Neural cell (in vitro differentiated cells): ENCODE measurements around the gene IGSF21. TPM values are rescaled to one million over a fixed set of nuclear protein-coding genes. Genes with fewer than 3 reads are reported as not detected.

Experiments used
- H2AFZ ChIP-seq: fragments of 200-600, 300-800 bp; sonication (generic), shearing (Covaris generic); 2 replicates; pipeline ENCODE4 v1.6.0; 2014; ENCODE audit warnings: low read depth, mild to moderate bottlenecking, antibody characterized with exemption, low read length, moderate library complexity
- H3F3A ChIP-seq: fragments of 200-600 bp; shearing (Covaris generic); 2 replicates; pipeline ENCODE4 v1.6.1; 2016; ENCODE audit warnings: mild to moderate bottlenecking, moderate library complexity, mixed read lengths, antibody characterized with exemption, low read length; ENCODE audit not compliant: insufficient read depth, poor library complexity, severe bottlenecking
- H3K27ac ChIP-seq: fragments of 200-600, 300-800 bp; sonication (generic), shearing (Covaris generic); 2 replicates; pipeline ENCODE4 v1.5.1; 2014; ENCODE audit warnings: mild to moderate bottlenecking, low read length, moderate library complexity
- H3K27me3 ChIP-seq: fragments of 300-800, 200-600 bp; sonication (generic), shearing (Covaris generic); 2 replicates; pipeline ENCODE4 v1.6.0; 2014; ENCODE audit warnings: mild to moderate bottlenecking, low read depth, low read length, moderate library complexity; ENCODE audit not compliant: insufficient read depth
- H3K36me3 ChIP-seq: fragments of 300-800, 200-600 bp; sonication (generic), shearing (Covaris generic); 2 replicates; pipeline ENCODE4 v1.5.1; 2014; ENCODE audit warnings: mild to moderate bottlenecking, antibody characterized with exemption, low read length, moderate library complexity; ENCODE audit not compliant: insufficient read depth
- H3K4me2 ChIP-seq: fragments of 300-800, 200-600 bp; sonication (generic), shearing (Covaris generic); 2 replicates; pipeline ENCODE4 v1.6.0; 2014; ENCODE audit warnings: mild to moderate bottlenecking, low read length
- H3K4me3 ChIP-seq: fragments of 300-800, 200-600 bp; sonication (generic), shearing (Covaris generic); 2 replicates; pipeline ENCODE4 v1.5.1; 2014; ENCODE audit warnings: mild to moderate bottlenecking, low read length, moderate library complexity
- H3K79me2 ChIP-seq: fragments of 200-600 bp; shearing (Covaris generic); replicated peaks from 2 replicates; pipeline ENCODE4 v1.6.0; 2014; ENCODE audit warnings: mild to moderate bottlenecking, low read length, moderate library complexity; ENCODE audit not compliant: insufficient read depth
- H3K9ac ChIP-seq: fragments of 300-800, 200-600 bp; sonication (generic), shearing (Covaris generic); 2 replicates; pipeline ENCODE4 v1.6.1; 2016; ENCODE audit warnings: mild to moderate bottlenecking, low read length, mixed read lengths
- H3K9me2 ChIP-seq: fragments of 200-600 bp; shearing (Covaris generic); 2 replicates; pipeline ENCODE4 v1.6.1; 2016; ENCODE audit warnings: mild to moderate bottlenecking, low read length, mixed read lengths; ENCODE audit not compliant: insufficient read depth
- H3K9me3 ChIP-seq: fragments of 200-600, 300-800 bp; sonication (generic), shearing (Covaris generic); 2 replicates; pipeline ENCODE4 v1.6.1; 2016; ENCODE audit warnings: mild to moderate bottlenecking, mixed run types, low read length, moderate library complexity, mixed read lengths
- H4K20me1 ChIP-seq: fragments of 200-600 bp; shearing (Covaris generic); 2 replicates; pipeline ENCODE4 v1.6.1; 2016; ENCODE audit warnings: mild to moderate bottlenecking, mixed run types; ENCODE audit not compliant: insufficient read depth
- EP300 ChIP-seq: fragments of 450-650 bp; conservative IDR thresholded peaks from 2 replicates; pipeline ENCODE4 v1.6.1; 2014; ENCODE audit warnings: antibody characterized with exemption, mild to moderate bottlenecking, moderate library complexity; ENCODE audit not compliant: poor library complexity, severe bottlenecking
- EZH2 ChIP-seq: fragments of 200-600, 300-800 bp; shearing (Covaris generic), sonication (generic); IDR thresholded peaks from 2 replicates; pipeline ENCODE4 v1.6.1; 2014; ENCODE audit warnings: antibody characterized with exemption, low read length, borderline replicate concordance, mild to moderate bottlenecking; ENCODE audit not compliant: insufficient read depth, poor library complexity, severe bottlenecking
- MXI1 ChIP-seq: fragments of 450-650 bp; conservative IDR thresholded peaks from 2 replicates; pipeline ENCODE4 v1.6.1; 2014; ENCODE audit warnings: antibody characterized with exemption, mild to moderate bottlenecking; ENCODE audit not compliant: poor library complexity, severe bottlenecking
- POLR2AphosphoS5 ChIP-seq: IDR thresholded peaks from 2 replicates; pipeline ENCODE4 v1.6.1; 2012
- RAD21 ChIP-seq: fragments of 450-650 bp; conservative IDR thresholded peaks from 2 replicates; pipeline ENCODE4 v1.6.1; 2014; ENCODE audit warnings: antibody characterized with exemption, mild to moderate bottlenecking, moderate library complexity
- REST ChIP-seq: IDR thresholded peaks from 2 replicates; pipeline ENCODE4 v1.6.1; 2012; ENCODE audit warnings: borderline replicate concordance
- SMC3 ChIP-seq: fragments of 450-650 bp; conservative IDR thresholded peaks from 2 replicates; pipeline ENCODE4 v1.6.1; 2014; ENCODE audit warnings: antibody characterized with exemption, mild to moderate bottlenecking, moderate library complexity; ENCODE audit not compliant: poor library complexity
- TAF1 ChIP-seq: IDR thresholded peaks from 2 replicates; pipeline ENCODE4 v1.6.1; 2012; ENCODE audit warnings: low read depth
- polyA plus RNA-seq: library from polyadenylated mRNA; depleted of rRNA; stranded (reverse); fragments of >200 nt; gene quantifications from 2 replicates; pipeline ENCODE4 v1.2.3, GENCODE V29; 2014
- TF ChIP-seq, protein P1 (sequence below): fragments of 450-650 bp; IDR thresholded peaks from 2 replicates; pipeline ENCODE4 v1.5.1; 2014; ENCODE audit warnings: antibody characterized with exemption, mild to moderate bottlenecking, moderate library complexity; ENCODE audit not compliant: poor library complexity, severe bottlenecking

IGSF21 gene
- polyA plus RNA-seq, 1 donor from 2014 or later: 2.4 TPM

DNA sequence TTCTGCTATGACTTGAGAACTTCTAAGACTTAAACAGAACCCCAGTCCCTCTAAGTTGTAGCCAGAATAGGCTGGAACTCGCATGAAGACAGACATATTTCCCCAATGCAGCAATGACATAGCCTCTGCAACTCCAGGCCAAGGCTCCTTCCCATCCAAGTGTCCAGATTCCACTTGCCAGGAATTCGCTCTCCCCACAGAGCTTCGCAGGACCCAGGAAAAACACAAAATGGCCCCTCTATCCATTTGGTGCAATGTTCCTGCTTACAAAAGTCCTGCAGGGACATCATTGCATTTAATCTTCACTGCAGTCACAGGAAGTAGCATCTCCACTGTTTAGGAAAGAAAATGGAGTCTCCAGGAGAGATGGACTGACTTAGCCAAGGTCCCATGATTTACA is 225.6 kb downstream of the IGSF21 start:
- Histone ChIP-seq H2AFZ (no peak overlapping the region), H3K9me3 (no peaks in the 10 kb centered on the region), H3K79me2 (no peaks in the 10 kb centered on the region), H3K4me2 (no peak overlapping the region), H3K27me3 (no peaks in the 10 kb centered on the region), H3K9me2 (no peaks in the 10 kb centered on the region), H4K20me1 (no peaks in the 10 kb centered on the region), H3K36me3 (no peaks in the 10 kb centered on the region), H3K4me3 (peak overlapping the region; percentile 39), H3F3A (no peaks in the 10 kb centered on the region), H3K9ac (peak overlapping the region; percentile 19), H3K27ac (no peak overlapping the region)
- TF ChIP-seq, protein P1, sequence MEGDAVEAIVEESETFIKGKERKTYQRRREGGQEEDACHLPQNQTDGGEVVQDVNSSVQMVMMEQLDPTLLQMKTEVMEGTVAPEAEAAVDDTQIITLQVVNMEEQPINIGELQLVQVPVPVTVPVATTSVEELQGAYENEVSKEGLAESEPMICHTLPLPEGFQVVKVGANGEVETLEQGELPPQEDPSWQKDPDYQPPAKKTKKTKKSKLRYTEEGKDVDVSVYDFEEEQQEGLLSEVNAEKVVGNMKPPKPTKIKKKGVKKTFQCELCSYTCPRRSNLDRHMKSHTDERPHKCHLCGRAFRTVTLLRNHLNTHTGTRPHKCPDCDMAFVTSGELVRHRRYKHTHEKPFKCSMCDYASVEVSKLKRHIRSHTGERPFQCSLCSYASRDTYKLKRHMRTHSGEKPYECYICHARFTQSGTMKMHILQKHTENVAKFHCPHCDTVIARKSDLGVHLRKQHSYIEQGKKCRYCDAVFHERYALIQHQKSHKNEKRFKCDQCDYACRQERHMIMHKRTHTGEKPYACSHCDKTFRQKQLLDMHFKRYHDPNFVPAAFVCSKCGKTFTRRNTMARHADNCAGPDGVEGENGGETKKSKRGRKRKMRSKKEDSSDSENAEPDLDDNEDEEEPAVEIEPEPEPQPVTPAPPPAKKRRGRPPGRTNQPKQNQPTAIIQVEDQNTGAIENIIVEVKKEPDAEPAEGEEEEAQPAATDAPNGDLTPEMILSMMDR: no peak
- TF ChIP-seq TAF1 (no peak), MXI1 (no peak), EZH2 (no peak), SMC3 (no peak), POLR2AphosphoS5 (no peak), RAD21 (no peak), REST (no peak), EP300 (no peak)

- Histone ChIP-seq H3K9me3 (no peaks in the 10 kb centered on the region), H3K4me3 (no peak overlapping the region), H3K4me2 (no peak overlapping the region), H4K20me1 (no peaks in the 10 kb centered on the region), H3K79me2 (no peaks in the 10 kb centered on the region), H3K27ac (no peak overlapping the region), H2AFZ (no peak overlapping the region), H3K27me3 (no peaks in the 10 kb centered on the region), H3F3A (no peaks in the 10 kb centered on the region), H3K9me2 (no peaks in the 10 kb centered on the region), H3K36me3 (no peaks in the 10 kb centered on the region), H3K9ac (no peak overlapping the region)
- no peak for TF ChIP-seq EZH2
- no peak for TF ChIP-seq MXI1
- TF ChIP-seq, protein P1: no peak
- TF ChIP-seq EP300: no peak
- no peak for TF ChIP-seq RAD21
- no peak for TF ChIP-seq REST
- TF ChIP-seq POLR2AphosphoS5: no peak
- TF ChIP-seq TAF1: no peak
- no peak for TF ChIP-seq SMC3
These were observed 229.2 kb downstream of the IGSF21 start for GRCh38 chr1:18336801-18337200.
